OCI-M1 (cell line): ENCODE results near the gene DGKE.

Experiments used
- DNase-seq: peaks from one replicate; lab custom pipeline; 2025; lab: John Stamatoyannopoulos, UW

Gene DGKE

GRCh38 chr17:56914581-56915273 lies 80.8 kb downstream of the DGKE start:
- DNase-seq = peak; percentile 71

DNA sequence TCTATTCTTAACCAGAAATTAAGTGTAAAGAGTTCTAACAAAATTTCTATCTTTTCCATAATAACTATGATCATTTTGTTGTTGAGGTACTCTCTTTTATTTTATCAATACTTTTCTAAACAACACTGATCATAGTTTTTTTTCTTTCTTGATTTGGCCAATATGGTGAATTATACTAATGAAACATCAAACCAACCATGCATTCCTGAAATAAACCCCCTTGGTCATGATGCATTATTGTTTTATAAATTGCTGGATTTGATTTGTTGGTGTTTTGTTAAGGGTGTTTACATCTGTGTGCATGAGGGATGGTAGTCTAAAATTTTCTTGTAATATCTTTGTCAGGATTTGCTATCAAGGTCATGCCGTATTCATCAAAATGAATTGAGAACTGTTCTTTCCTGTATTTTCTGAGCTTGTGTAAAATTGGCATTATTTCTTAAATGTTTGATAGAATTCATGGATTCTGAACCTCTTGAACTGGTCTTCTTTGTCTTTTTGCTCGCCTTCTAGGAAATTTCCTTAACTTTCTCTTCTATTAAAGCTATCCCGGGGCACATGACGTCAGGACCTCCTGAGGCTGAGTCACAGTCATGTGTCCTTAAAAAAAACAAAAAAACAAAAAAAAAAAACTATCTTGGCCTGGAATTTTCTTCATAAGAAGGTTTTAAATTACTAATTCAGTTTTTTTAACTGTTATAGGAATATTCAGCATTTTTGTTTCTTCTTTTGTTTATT lies 83.8 kb downstream of the DGKE start:
- peak; percentile 26 for DNase-seq

- peak; percentile 87 for DNase-seq
Observed at GRCh38 chr17:56918916-56919315, 85.0 kb downstream of the DGKE start.
